ENCODE results near the gene ZNF335.

ZNF335 gene

DNA sequence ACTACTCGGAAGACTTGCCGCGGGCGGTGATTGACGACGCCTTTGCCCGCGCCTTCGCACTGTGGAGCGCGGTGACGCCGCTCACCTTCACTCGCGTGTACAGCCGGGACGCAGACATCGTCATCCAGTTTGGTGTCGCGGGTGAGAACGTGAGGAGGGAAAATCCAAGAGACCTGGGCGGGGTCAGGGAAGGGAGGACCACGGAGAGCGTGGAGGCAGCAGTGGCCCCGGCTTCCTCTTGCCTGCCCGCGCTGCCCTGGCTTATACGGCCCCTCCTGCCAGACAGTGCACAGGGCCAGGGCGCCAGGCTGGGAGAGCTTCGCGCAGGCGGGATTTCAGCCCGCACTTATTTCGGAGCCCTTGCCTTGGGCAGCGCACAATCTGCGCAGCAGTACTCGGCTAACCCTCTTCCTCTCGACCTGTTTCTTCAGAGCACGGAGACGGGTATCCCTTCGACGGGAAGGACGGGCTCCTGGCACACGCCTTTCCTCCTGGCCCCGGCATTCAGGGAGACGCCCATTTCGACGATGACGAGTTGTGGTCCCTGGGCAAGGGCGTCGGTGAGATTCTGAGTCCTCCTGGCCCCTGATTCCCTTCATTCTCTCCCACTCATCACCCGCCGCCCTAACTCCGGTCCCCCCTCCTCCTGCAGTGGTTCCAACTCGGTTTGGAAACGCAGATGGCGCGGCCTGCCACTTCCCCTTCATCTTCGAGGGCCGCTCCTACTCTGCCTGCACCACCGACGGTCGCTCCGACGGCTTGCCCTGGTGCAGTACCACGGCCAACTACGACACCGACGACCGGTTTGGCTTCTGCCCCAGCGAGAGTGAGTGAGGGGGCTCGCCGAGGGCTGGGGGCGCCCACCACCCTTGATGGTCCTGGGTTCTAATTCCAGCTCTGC lies 38.7 kb upstream of the ZNF335 start:
- no peak for TF ChIP-seq SIN3A (IDR thresholded peaks at IDR 0.05; ENCODE audit: borderline replicate concordance, insufficient read depth, low read length)
- TF ChIP-seq TAF1 (IDR thresholded peaks at IDR 0.05; ENCODE audit: borderline replicate concordance, insufficient read depth, low read length), result no peak
- no peak for TF ChIP-seq FOXP2 (optimal IDR thresholded peaks at IDR 0.05; ENCODE audit: borderline replicate concordance, extremely low read depth, extremely low read length, insufficient read depth)
- TF ChIP-seq POLR2AphosphoS5 (IDR thresholded peaks at IDR 0.05; ENCODE audit: low read depth, low read length), result no peak

DNA sequence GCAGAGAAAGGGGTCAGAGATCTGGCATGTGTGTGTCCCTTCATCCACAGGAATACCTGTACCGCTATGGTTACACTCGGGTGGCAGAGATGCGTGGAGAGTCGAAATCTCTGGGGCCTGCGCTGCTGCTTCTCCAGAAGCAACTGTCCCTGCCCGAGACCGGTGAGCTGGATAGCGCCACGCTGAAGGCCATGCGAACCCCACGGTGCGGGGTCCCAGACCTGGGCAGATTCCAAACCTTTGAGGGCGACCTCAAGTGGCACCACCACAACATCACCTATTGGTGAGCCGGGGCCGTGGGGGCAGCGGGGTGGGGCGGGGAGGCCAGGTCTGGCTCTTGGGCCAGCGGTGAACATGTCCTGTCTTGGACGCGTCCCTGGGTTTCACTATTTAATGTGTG lies 37.8 kb upstream of the ZNF335 start:
- TF ChIP-seq FOXP2 (optimal IDR thresholded peaks at IDR 0.05; ENCODE audit: borderline replicate concordance, extremely low read depth, extremely low read length, insufficient read depth) (no peak), SIN3A (IDR thresholded peaks at IDR 0.05; ENCODE audit: borderline replicate concordance, insufficient read depth, low read length) (no peak), POLR2AphosphoS5 (IDR thresholded peaks at IDR 0.05; ENCODE audit: low read depth, low read length) (no peak)
- TF ChIP-seq, protein P1, sequence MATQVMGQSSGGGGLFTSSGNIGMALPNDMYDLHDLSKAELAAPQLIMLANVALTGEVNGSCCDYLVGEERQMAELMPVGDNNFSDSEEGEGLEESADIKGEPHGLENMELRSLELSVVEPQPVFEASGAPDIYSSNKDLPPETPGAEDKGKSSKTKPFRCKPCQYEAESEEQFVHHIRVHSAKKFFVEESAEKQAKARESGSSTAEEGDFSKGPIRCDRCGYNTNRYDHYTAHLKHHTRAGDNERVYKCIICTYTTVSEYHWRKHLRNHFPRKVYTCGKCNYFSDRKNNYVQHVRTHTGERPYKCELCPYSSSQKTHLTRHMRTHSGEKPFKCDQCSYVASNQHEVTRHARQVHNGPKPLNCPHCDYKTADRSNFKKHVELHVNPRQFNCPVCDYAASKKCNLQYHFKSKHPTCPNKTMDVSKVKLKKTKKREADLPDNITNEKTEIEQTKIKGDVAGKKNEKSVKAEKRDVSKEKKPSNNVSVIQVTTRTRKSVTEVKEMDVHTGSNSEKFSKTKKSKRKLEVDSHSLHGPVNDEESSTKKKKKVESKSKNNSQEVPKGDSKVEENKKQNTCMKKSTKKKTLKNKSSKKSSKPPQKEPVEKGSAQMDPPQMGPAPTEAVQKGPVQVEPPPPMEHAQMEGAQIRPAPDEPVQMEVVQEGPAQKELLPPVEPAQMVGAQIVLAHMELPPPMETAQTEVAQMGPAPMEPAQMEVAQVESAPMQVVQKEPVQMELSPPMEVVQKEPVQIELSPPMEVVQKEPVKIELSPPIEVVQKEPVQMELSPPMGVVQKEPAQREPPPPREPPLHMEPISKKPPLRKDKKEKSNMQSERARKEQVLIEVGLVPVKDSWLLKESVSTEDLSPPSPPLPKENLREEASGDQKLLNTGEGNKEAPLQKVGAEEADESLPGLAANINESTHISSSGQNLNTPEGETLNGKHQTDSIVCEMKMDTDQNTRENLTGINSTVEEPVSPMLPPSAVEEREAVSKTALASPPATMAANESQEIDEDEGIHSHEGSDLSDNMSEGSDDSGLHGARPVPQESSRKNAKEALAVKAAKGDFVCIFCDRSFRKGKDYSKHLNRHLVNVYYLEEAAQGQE (IDR thresholded peaks at IDR 0.05; ENCODE audit: insufficient read depth in 1 of 2, low read depth in 2 of 2, low read length in 2 of 2), result no peak

- TF ChIP-seq, protein P1 (IDR thresholded peaks at IDR 0.05; ENCODE audit: insufficient read depth in 1 of 2, low read depth in 2 of 2, low read length in 2 of 2), result no peak
- TF ChIP-seq POLR2AphosphoS5 (IDR thresholded peaks at IDR 0.05; ENCODE audit: low read depth, low read length) (no peak), SIN3A (IDR thresholded peaks at IDR 0.05; ENCODE audit: borderline replicate concordance, insufficient read depth, low read length) (no peak), TAF1 (IDR thresholded peaks at IDR 0.05; ENCODE audit: borderline replicate concordance, insufficient read depth, low read length) (no peak), FOXP2 (optimal IDR thresholded peaks at IDR 0.05; ENCODE audit: borderline replicate concordance, extremely low read depth, extremely low read length, insufficient read depth) (no peak)
These were observed 35.7 kb upstream of the ZNF335 start for GRCh38 chr20:46007671-46008070.

DNA sequence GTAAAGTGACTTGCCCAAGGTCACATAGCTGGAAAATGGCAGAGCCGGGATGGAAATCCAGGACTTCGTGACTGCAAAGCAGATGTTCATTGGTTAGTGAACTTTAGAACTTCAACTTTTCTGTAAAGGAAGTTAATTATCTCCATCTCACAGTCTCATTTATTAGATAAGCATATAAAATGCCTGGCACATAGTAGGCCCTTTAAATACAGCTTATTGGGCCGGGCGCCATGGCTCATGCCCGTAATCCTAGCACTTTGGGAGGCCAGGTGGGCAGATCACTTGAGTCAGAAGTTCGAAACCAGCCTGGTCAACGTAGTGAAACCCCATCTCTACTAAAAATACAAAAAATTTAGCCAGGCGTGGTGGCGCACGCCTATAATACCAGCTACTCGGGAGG lies 35.0 kb upstream of the ZNF335 start:
- TF ChIP-seq, protein P1 (IDR thresholded peaks at IDR 0.05; ENCODE audit: insufficient read depth in 1 of 2, low read depth in 2 of 2, low read length in 2 of 2), result no peak
- TF ChIP-seq TAF1 (IDR thresholded peaks at IDR 0.05; ENCODE audit: borderline replicate concordance, insufficient read depth, low read length) (no peak), POLR2AphosphoS5 (IDR thresholded peaks at IDR 0.05; ENCODE audit: low read depth, low read length) (no peak), FOXP2 (optimal IDR thresholded peaks at IDR 0.05; ENCODE audit: borderline replicate concordance, extremely low read depth, extremely low read length, insufficient read depth) (no peak), SIN3A (IDR thresholded peaks at IDR 0.05; ENCODE audit: borderline replicate concordance, insufficient read depth, low read length) (no peak)

DNA sequence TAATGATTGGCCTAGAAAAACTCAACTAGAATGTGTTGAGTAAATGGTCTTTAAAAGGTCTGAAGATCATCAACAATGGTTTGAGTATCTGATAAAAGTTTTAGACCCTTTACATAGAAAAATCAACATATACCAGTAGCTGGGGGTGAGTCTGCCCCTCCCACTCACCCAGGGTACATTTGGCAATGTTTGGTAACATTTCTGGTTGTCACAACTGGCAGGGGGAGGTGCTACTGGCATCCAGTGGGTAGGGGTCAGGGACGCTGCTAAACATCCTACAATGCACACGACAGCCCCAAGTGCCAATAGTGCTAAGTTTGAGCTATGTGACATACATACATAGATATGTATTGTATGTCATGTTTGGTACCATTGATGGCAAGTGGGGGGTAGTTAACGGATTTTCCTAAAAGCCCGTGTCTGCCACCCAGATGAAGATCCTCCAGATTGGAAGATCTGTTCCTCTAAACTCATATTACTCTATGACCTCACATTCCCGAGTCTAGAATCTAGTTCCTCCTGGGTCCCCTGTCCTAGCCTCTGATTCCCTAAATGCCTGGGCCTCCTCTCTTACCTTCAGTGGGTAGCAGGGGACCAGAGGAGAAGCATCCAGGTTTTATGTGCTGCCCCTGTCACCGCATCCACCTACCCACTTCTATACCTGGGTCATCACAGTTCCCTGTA lies 34.2 kb upstream of the ZNF335 start:
- TF ChIP-seq SIN3A (IDR thresholded peaks at IDR 0.05; ENCODE audit: borderline replicate concordance, insufficient read depth, low read length) (no peak), FOXP2 (optimal IDR thresholded peaks at IDR 0.05; ENCODE audit: borderline replicate concordance, extremely low read depth, extremely low read length, insufficient read depth) (no peak), TAF1 (IDR thresholded peaks at IDR 0.05; ENCODE audit: borderline replicate concordance, insufficient read depth, low read length) (no peak), POLR2AphosphoS5 (IDR thresholded peaks at IDR 0.05; ENCODE audit: low read depth, low read length) (no peak)
- TF ChIP-seq, protein P1 (IDR thresholded peaks at IDR 0.05; ENCODE audit: insufficient read depth in 1 of 2, low read depth in 2 of 2, low read length in 2 of 2), result no peak
